Heart left ventricle (tissue), 13 donors: ENCODE results near the gene ABL2.
"Not testable (repeated sequence)": the region's sequence is repeated elsewhere in the genome, so short reads cannot be mapped to it uniquely, and the experiment has no call there.

Experiments
- CTCF ChIP-seq, 12 donors: fragments of 200-600 bp; sonication (generic) in 4 of 12; IDR thresholded peaks; one replicate each; pipeline versions ENCODE4 v1.5.0 to v1.8.0; 2018 to 2022; ENCODE audit warnings: antibody characterized with exemption in 12 of 12, mild to moderate bottlenecking in 5 of 12
- POLR2A ChIP-seq, 2 donors: fragments of 450-650 bp; IDR thresholded peaks; one replicate each; pipeline ENCODE4 v1.6.1; 2017; ENCODE audit warnings: antibody characterized with exemption in 2 of 2, mild to moderate bottlenecking in 2 of 2, moderate library complexity in 2 of 2
- donor health status: ischemic (EF 13 %, LVEDD 7.1; RV severe dilation, severe dysfunction).
- donor health status: DM: no; HTN: yes; CAD: no.
- donor health status: DM: no; HTN: no; CAD: no.
- donor health status: ischemic (EF 25% LVEDD 6.9; RV normal size, moderate dysfunction).
- donor health status: ischemic (EF 25% LVEDD 5.7; RV mildly dilated, moderate dysfunction).
- donor health status: ischemic (EF 35%, LVEDD 5.7; RV mildly dilated, moderate dysfunction).
- donor health status: nonischemic (EF 11% LVEDD 7.7; RV severe dilation, severe dysfunction).
- donor health status: DM: yes; HTN: yes; CAD: no.
- donor health status: PGD.
- donor health status: ischemic (EF 29% LVEDD 5.4; RV normal size, mild dysfunction).
- donor health status: nonischemic (EF 23%, LVEDD 6.1; RV moderate dilation, normal function).

- TF ChIP-seq POLR2A, CTCF (IDR thresholded peaks at IDR 0.05): not testable (repeated sequence)
Observed at GRCh38 chr1:179195857-179196256, 33.6 kb downstream of the ABL2 start.
